Neuronal stem cell (in vitro differentiated cells): Measurements from ENCODE around the gene LTBP1.

Experiments used
- DNase-seq: peaks from one replicate; pipeline ENCODE4 v3.0.0-alpha.2; 2013; ENCODE audit warnings: low spot score
- H2AFZ ChIP-seq: one replicate; pipeline ENCODE4 v1.6.1; 2013; ENCODE audit warnings: mild to moderate bottlenecking, low read length, inconsistent platforms
- H2AK5ac ChIP-seq: 2 replicates; pipeline ENCODE4 v1.6.1; 2013; ENCODE audit warnings: low read depth, mild to moderate bottlenecking, inconsistent platforms, low read length, moderate library complexity, mixed read lengths
- H2BK120ac ChIP-seq: 2 replicates; pipeline ENCODE4 v1.6.1; 2013; ENCODE audit warnings: low read depth, mild to moderate bottlenecking, inconsistent platforms, low read length, moderate library complexity, mixed read lengths
- H2BK12ac ChIP-seq: one replicate; pipeline ENCODE4 v1.6.1; 2013; ENCODE audit warnings: low read length, inconsistent platforms
- H2BK15ac ChIP-seq: 2 replicates; pipeline ENCODE4 v1.6.1; 2013; ENCODE audit warnings: mild to moderate bottlenecking, low read length, inconsistent platforms, mixed read lengths
- H2BK5ac ChIP-seq: one replicate; pipeline ENCODE4 v1.6.1; 2013; ENCODE audit warnings: inconsistent platforms, mild to moderate bottlenecking, low read length, moderate library complexity
- H3K14ac ChIP-seq: one replicate; pipeline ENCODE4 v1.6.1; 2013; ENCODE audit warnings: low read length, inconsistent platforms
- H3K18ac ChIP-seq: 2 replicates; pipeline ENCODE4 v1.6.1; 2013; ENCODE audit warnings: low read length, inconsistent platforms
- H3K23ac ChIP-seq: 2 replicates; pipeline ENCODE4 v1.6.1; 2013; ENCODE audit warnings: low read depth, mild to moderate bottlenecking, mixed read lengths, low read length, inconsistent platforms; ENCODE audit not compliant: poor library complexity
- H3K27ac ChIP-seq: replicated peaks from 3 replicates; pipeline ENCODE4 v1.5.1; 2013; ENCODE audit warnings: low read length, inconsistent platforms
- H3K27me3 ChIP-seq, 3 experiments: 2 replicates each; pipeline ENCODE4 v1.6.1; 2013; ENCODE audit warnings: low read length in 3 of 3, mild to moderate bottlenecking in 2 of 3, inconsistent platforms in 1 of 3, low read depth in 1 of 3, mixed read lengths in 1 of 3, moderate library complexity in 1 of 3; ENCODE audit not compliant: control insufficient read depth in 3 of 3, insufficient read depth in 3 of 3
- H3K36me3 ChIP-seq, 2 donors: replicated peaks in 1 of 2; 2 replicates each; pipeline ENCODE4 v1.6.1; 2013; ENCODE audit warnings: low read length in 2 of 2; ENCODE audit not compliant: control insufficient read depth in 2 of 2, insufficient read depth in 2 of 2
- H3K4ac ChIP-seq: 2 replicates; pipeline ENCODE4 v1.6.1; 2013; ENCODE audit warnings: inconsistent platforms, mild to moderate bottlenecking, low read length, moderate library complexity
- H3K4me1 ChIP-seq, 2 donors: 1 replicate in 1 of 2; 2 replicates in 1 of 2; pipeline ENCODE4 v1.6.1; 2013; ENCODE audit warnings: low read length in 2 of 2, low read depth in 1 of 2; ENCODE audit not compliant: control insufficient read depth in 2 of 2, insufficient read depth in 1 of 2
- H3K4me2 ChIP-seq: one replicate; pipeline ENCODE4 v1.6.1; 2013; ENCODE audit warnings: mild to moderate bottlenecking, low read length, inconsistent platforms; ENCODE audit not compliant: insufficient read depth, poor library complexity, severe bottlenecking
- H3K4me3 ChIP-seq, 2 donors: 2 replicates each; pipeline ENCODE4 v1.5.1; 2013; ENCODE audit warnings: low read length in 2 of 2, mild to moderate bottlenecking in 2 of 2, inconsistent platforms in 1 of 2, moderate library complexity in 1 of 2
- H3K79me1 ChIP-seq: one replicate; pipeline ENCODE4 v1.6.1; 2013; ENCODE audit warnings: low read depth, mild to moderate bottlenecking, inconsistent platforms, low read length, moderate library complexity
- H3K9ac ChIP-seq: one replicate; pipeline ENCODE4 v1.6.1; 2013; ENCODE audit warnings: mild to moderate bottlenecking, low read depth, low read length, inconsistent platforms; ENCODE audit not compliant: poor library complexity
- H3K9me3 ChIP-seq, 2 donors: replicated peaks in 1 of 2; 2 replicates each; pipeline versions ENCODE3 to v1.6.1; 2013; ENCODE audit warnings: low read length in 2 of 2, mild to moderate bottlenecking in 2 of 2, inconsistent platforms in 1 of 2, low read depth in 1 of 2, mixed read lengths in 1 of 2, moderate library complexity in 1 of 2; ENCODE audit not compliant: control insufficient read depth in 2 of 2, insufficient read depth in 1 of 2
- H4K8ac ChIP-seq: one replicate; pipeline ENCODE4 v1.6.1; 2013; ENCODE audit warnings: low read depth, mild to moderate bottlenecking, inconsistent platforms, low read length, moderate library complexity
- H4K91ac ChIP-seq: one replicate; pipeline ENCODE4 v1.6.1; 2013; ENCODE audit warnings: low read length, low read depth, mild to moderate bottlenecking, inconsistent platforms; ENCODE audit not compliant: poor library complexity
- WGBS, 2 donors: extraction: QIAGEN DNeasy Blood & Tissue Kit; methylation state at CpG; one replicate each; pipeline ENCODE4 v1.1.7; 2013; ENCODE audit warnings: missing lambda C conversion rate in 2 of 2, mixed read lengths in 1 of 2; ENCODE audit not compliant: insufficient read length in 2 of 2, insufficient replicate concordance in 1 of 2; ENCODE audit errors: extremely low coverage in 2 of 2; 5-methylcytosine and 5-hydroxymethylcytosine counted together

LTBP1 gene

GRCh38 chr2:33131111-33131510 lies 184.4 kb downstream of the LTBP1 start:
- Histone ChIP-seq H2BK12ac (no peak overlapping the region), H3K4me1 (peaks cover 5 to 13% of the 10 kb centered on the region in 2 donors)

GRCh38 chr2:33131749-33132148 lies 185.0 kb downstream of the LTBP1 start:
- H2BK12ac ChIP-seq = no peak overlapping the region
- H3K4me3 ChIP-seq = no peak overlapping the region
- no peak overlapping the region for H3K14ac ChIP-seq
- no peak overlapping the region for H2AFZ ChIP-seq
- DNase-seq = no peak
- peaks cover 0 to 2% of the 10 kb centered on the region in 2 donors for H3K36me3 ChIP-seq
- H3K4me1 ChIP-seq = peaks cover 5 to 13% of the 10 kb centered on the region in 2 donors
- no peaks in the 10 kb centered on the region for H3K9me3 ChIP-seq
- no peaks in the 10 kb centered on the region for H3K27me3 ChIP-seq
- H2BK15ac ChIP-seq = no peak overlapping the region
- no peak overlapping the region for H2BK5ac ChIP-seq
- WGBS, 2 donors = no CpG with 5 or more reads among the region's 2 CpGs
- H4K91ac ChIP-seq = no peak overlapping the region
- no peak overlapping the region for H4K8ac ChIP-seq
- no peaks in the 10 kb centered on the region for H3K79me1 ChIP-seq
- H3K23ac ChIP-seq = no peak overlapping the region
- H3K18ac ChIP-seq = no peak overlapping the region
- H3K4ac ChIP-seq = no peak overlapping the region
- no peak overlapping the region for H3K4me2 ChIP-seq
- H3K27ac ChIP-seq = no peak overlapping the region
- H3K9ac ChIP-seq = no peak overlapping the region
- no peak overlapping the region for H2AK5ac ChIP-seq
- H2BK120ac ChIP-seq = no peak overlapping the region

More at GRCh38 chr2:33131111-33131510, 184.4 kb downstream of the LTBP1 start:
- Histone ChIP-seq H3K18ac (no peak overlapping the region), H3K23ac (no peak overlapping the region), H2AK5ac (no peak overlapping the region), H4K91ac (no peak overlapping the region), H4K8ac (no peak overlapping the region), H3K9ac (no peak overlapping the region), H2BK15ac (no peak overlapping the region), H3K36me3 (peaks cover 0 to 2% of the 10 kb centered on the region in 2 donors), H3K4me2 (no peak overlapping the region), H3K14ac (no peak overlapping the region), H3K79me1 (no peaks in the 10 kb centered on the region), H2BK5ac (no peak overlapping the region), H3K27me3 (no peaks in the 10 kb centered on the region), H2BK120ac (no peak overlapping the region), H3K4ac (no peak overlapping the region), H2AFZ (no peak overlapping the region), H3K4me3 (no peak overlapping the region), H3K27ac (no peak overlapping the region), H3K9me3 (no peaks in the 10 kb centered on the region)
- DNase-seq = no peak
- WGBS, 2 donors = no CpG with 5 or more reads among the region's 4 CpGs

GRCh38 chr2:33133454-33133952 lies 186.8 kb downstream of the LTBP1 start:
- no peak overlapping the region for H3K4ac ChIP-seq
- no peak overlapping the region for H2AK5ac ChIP-seq
- peak overlapping the region; percentile 26 for H3K9ac ChIP-seq
- H3K79me1 ChIP-seq = no peaks in the 10 kb centered on the region
- no peak overlapping the region for H3K27ac ChIP-seq
- H2BK120ac ChIP-seq = no peak overlapping the region
- H3K23ac ChIP-seq = no peak overlapping the region
- no peak overlapping the region for H2BK15ac ChIP-seq
- H2BK12ac ChIP-seq = no peak overlapping the region
- no peak overlapping the region for H3K4me2 ChIP-seq
- H3K4me3 ChIP-seq = no peak overlapping the region
- no peaks in the 10 kb centered on the region for H3K9me3 ChIP-seq
- peaks cover 5 to 13% of the 10 kb centered on the region in 2 donors for H3K4me1 ChIP-seq
- no peaks in the 10 kb centered on the region for H3K27me3 ChIP-seq
- no peak overlapping the region for H3K14ac ChIP-seq
- no peak overlapping the region for H3K18ac ChIP-seq
- peaks cover 0 to 2% of the 10 kb centered on the region in 2 donors for H3K36me3 ChIP-seq
- H4K8ac ChIP-seq = no peak overlapping the region
- no peak overlapping the region for H4K91ac ChIP-seq
- no peak overlapping the region for H2BK5ac ChIP-seq
- H2AFZ ChIP-seq = no peak overlapping the region
- no peak for DNase-seq
- WGBS, 2 donors = no CpG with 5 or more reads among the region's 7 CpGs

- Histone ChIP-seq H2AFZ (peak overlapping the region; percentile 23), H4K91ac (no peak overlapping the region), H3K9ac (no peak overlapping the region), H2BK5ac (no peak overlapping the region), H3K27me3 (no peaks in the 10 kb centered on the region), H3K9me3 (no peaks in the 10 kb centered on the region), H3K27ac (no peak overlapping the region), H2BK12ac (no peak overlapping the region), H3K4me3 (no peak overlapping the region), H3K79me1 (no peaks in the 10 kb centered on the region), H2BK120ac (no peak overlapping the region), H3K14ac (no peak overlapping the region), H2BK15ac (no peak overlapping the region), H3K18ac (no peak overlapping the region), H3K4ac (no peak overlapping the region), H3K4me1 (peaks cover 5 to 13% of the 10 kb centered on the region in 2 donors), H4K8ac (no peak overlapping the region), H3K4me2 (no peak overlapping the region), H2AK5ac (no peak overlapping the region), H3K23ac (no peak overlapping the region), H3K36me3 (peaks cover 0 to 2% of the 10 kb centered on the region in 2 donors)
- peak; percentile 18 for DNase-seq
- no CpG with 5 or more reads among the region's 14 CpGs for WGBS, 2 donors
Measured at GRCh38 chr2:33134086-33134771, 187.5 kb downstream of the LTBP1 start.
